Esophagus squamous epithelium (tissue), 5 donors: ENCODE data around the gene RPS2. TPM values are rescaled to one million over a fixed set of nuclear protein-coding genes. Genes with fewer than 3 reads are reported as not detected.
"Not testable (repeated sequence)": the region's sequence is repeated elsewhere in the genome, so short reads cannot be mapped to it uniquely, and the experiment has no call there.

Experiments used
- DNase-seq: peaks from one replicate; lab custom pipeline; 2025; lab: John Stamatoyannopoulos, UW
- H3K27ac ChIP-seq, 4 donors: fragments of 200-600 bp; sonication (generic); one replicate each; pipeline ENCODE4 v1.5.1; 2016 to 2019; ENCODE audit warnings: mild to moderate bottlenecking in 1 of 4
- H3K27me3 ChIP-seq, 4 donors: fragments of 200-600 bp; sonication (generic); 1 replicate in 3 of 4; 2 replicates in 1 of 4; pipeline versions ENCODE4 v1.5.1 to v1.6.0; 2017 to 2021; ENCODE audit warnings: antibody characterized with exemption in 1 of 4
- H3K36me3 ChIP-seq, 3 donors: fragments of 200-600 bp; sonication (generic); one replicate each; pipeline ENCODE4 v1.5.1; 2016 to 2019
- H3K4me1 ChIP-seq, 3 donors: fragments of 200-600 bp; sonication (generic); one replicate each; pipeline ENCODE4 v1.5.1; 2017 to 2019
- H3K4me3 ChIP-seq, 4 donors: fragments of 200-600 bp; sonication (generic); 1 replicate in 3 of 4; 2 replicates in 1 of 4; pipeline ENCODE4 v1.5.1; 2016 to 2019; ENCODE audit warnings: mild to moderate bottlenecking in 2 of 4, moderate library complexity in 1 of 4
- H3K9me3 ChIP-seq, 3 donors: fragments of 200-600 bp; sonication (generic); one replicate each; pipeline ENCODE4 v1.5.1; 2016 to 2019
- POLR2A ChIP-seq, 4 donors: fragments of 450-650 bp; IDR thresholded peaks; one replicate each; pipeline ENCODE4 v1.6.1; 2017; ENCODE audit warnings: antibody characterized with exemption in 4 of 4, mild to moderate bottlenecking in 4 of 4, moderate library complexity in 3 of 4
- WGBS, 2 donors: methylation state at CpG; one replicate each; pipeline ENCODE4 v1.1.5; 2018; 5-methylcytosine and 5-hydroxymethylcytosine counted together
- intact Hi-C: fragments of 100-400 bp; cut with DNase I; formaldehyde crosslinking; loops from one replicate; pipeline ENCODE4 v1.15.0; 2022
- total RNA-seq, 4 donors: library from RNA; depleted of rRNA; stranded (reverse); fragments of >200 nt; gene quantifications; one replicate each; pipeline ENCODE4 v1.1.0, GENCODE V29; 2016
- TF ChIP-seq, protein P1 (sequence below), 6 experiments: fragments of 450-650 bp in 4 of 6; fragments of 200-600 bp in 2 of 6; sonication (generic) in 2 of 6; IDR thresholded peaks; one replicate each; pipeline ENCODE4 v1.5.1; 2016 to 2019; ENCODE audit warnings: antibody characterized with exemption in 6 of 6, mild to moderate bottlenecking in 4 of 6, moderate library complexity in 4 of 6
- donor health status: DM: yes; HTN: yes; CAD: no.

Gene RPS2
- total RNA-seq, 4 donors from 2014 or later: 1,980 to 2,837 (median 2,292) TPM

DNA sequence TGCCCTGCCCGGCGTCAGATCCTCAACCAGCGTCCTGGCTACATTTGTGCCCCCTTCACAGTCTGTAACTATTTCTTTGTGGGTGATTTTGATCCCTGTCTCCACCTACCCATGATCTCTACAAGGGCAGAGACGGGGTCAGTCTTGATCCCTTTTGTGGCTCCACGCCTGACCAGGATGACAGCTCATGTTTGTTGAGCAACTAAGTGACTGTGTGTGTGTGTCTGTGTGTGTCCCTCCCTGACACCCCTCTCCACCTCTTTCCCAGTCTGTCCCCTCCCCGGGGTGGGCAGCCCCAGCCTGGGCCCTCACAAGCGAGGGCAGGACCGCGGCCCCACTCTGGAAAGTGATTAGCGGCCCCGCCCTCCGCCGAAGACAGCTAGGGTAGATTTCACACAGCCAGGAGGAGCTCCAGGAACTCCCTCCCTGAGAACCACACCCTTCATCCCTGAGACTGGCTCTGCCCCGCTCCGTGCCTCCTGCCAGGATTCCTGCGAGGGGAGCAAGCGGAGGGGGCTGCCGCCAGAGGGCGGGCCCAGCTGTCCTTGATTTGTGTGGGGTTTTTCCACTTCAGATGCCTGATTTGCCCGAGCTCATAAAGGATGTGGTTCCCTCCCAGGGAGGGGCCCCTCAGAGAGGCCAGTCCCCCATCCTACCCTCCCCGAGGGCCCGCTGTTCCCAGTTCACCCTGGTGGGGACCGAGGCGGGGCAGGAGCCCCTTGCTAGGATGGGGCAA lies 41.2 kb downstream of the RPS2 start:
- DNase-seq: no peak
- WGBS, 2 donors: 57 to 58% methylated on average over 3 to 5 of the region's 24 CpGs
- Histone ChIP-seq H3K36me3 (no peaks in the 10 kb centered on the region), H3K4me1 (peaks cover 13 to 43% (median 17%) of the 10 kb centered on the region in 3 donors), H3K4me3 (no peak overlapping the region), H3K9me3 (no peaks in the 10 kb centered on the region), H3K27me3 (peaks cover 11 to 72% (median 14%) of the 10 kb centered on the region in 4 donors), H3K27ac (peak overlapping the region in 3 of 4 donors; percentile 2 to 47 (median 30))
- intact Hi-C loops: loop anchor here (5.0 kb wide), 1 partner anchor 61 kb away; no protein-coding TSS in a partner anchor
- TF ChIP-seq POLR2A (IDR thresholded peaks at IDR 0.05): no peak
- TF ChIP-seq, protein P1, sequence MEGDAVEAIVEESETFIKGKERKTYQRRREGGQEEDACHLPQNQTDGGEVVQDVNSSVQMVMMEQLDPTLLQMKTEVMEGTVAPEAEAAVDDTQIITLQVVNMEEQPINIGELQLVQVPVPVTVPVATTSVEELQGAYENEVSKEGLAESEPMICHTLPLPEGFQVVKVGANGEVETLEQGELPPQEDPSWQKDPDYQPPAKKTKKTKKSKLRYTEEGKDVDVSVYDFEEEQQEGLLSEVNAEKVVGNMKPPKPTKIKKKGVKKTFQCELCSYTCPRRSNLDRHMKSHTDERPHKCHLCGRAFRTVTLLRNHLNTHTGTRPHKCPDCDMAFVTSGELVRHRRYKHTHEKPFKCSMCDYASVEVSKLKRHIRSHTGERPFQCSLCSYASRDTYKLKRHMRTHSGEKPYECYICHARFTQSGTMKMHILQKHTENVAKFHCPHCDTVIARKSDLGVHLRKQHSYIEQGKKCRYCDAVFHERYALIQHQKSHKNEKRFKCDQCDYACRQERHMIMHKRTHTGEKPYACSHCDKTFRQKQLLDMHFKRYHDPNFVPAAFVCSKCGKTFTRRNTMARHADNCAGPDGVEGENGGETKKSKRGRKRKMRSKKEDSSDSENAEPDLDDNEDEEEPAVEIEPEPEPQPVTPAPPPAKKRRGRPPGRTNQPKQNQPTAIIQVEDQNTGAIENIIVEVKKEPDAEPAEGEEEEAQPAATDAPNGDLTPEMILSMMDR (IDR thresholded peaks at IDR 0.05): peak in 4 of 6 experiments; percentile 26 to 39 (median 30)

DNA sequence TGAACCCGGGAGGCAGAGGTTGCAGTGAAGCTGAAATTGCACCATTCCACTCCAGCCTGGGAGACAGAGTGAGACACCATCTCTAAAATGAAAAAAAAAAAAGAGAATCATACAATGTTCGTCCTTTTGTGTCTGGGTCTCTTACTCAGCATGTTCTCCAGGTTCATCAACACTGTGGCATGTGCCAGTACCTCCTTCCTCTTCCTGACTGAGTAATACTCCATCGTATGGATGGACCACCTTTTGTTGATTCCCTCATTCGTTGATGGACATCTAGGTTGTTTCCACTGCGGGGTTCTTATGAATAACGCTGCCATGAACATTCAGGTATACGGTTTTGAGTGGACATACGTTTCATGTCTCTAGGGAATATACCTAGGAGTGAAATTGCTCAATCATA lies 42.3 kb downstream of the RPS2 start:
- no peak overlapping the region for H3K4me3 ChIP-seq
- H3K9me3 ChIP-seq: no peaks in the 10 kb centered on the region
- H3K27ac ChIP-seq: no peak overlapping the region
- DNase-seq: no peak
- WGBS, 2 donors: 63 to 76% methylated on average over 8 of the region's 8 CpGs
- intact Hi-C loops: loop anchor here (5.0 kb wide), 1 partner anchor 60 kb away; no protein-coding TSS in a partner anchor
- TF ChIP-seq, protein P1 (IDR thresholded peaks at IDR 0.05): no peak
- no peak for TF ChIP-seq POLR2A (IDR thresholded peaks at IDR 0.05)
- H3K4me1 ChIP-seq: peaks cover 18 to 50% (median 24%) of the 10 kb centered on the region in 3 donors
- H3K36me3 ChIP-seq: no peaks in the 10 kb centered on the region
- peaks cover 11 to 83% (median 16%) of the 10 kb centered on the region in 4 donors for H3K27me3 ChIP-seq

DNA sequence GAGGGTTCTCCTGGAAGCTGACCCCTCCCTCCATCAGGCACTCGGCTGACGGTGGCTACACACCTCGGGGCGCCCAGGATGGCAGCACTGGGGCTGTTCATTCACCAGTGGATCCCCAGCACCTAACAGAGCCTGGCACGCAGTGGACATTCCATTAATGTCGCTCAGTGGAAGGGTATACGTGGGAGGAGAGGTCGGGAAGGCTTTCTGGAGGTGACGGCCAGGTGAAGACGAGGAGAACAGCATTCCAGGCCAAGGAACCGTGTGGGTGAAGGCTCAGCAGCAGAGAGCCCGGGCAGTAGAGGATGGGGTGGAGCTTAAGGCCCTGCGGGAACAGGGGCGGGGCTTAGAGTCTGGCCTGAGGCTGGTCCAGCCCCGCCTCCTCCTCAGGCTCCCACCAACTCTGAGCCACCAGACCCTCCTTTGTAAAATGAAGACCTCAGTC lies 43.9 kb downstream of the RPS2 start:
- no peak for DNase-seq
- no peaks in the 10 kb centered on the region for H3K9me3 ChIP-seq
- peaks cover 32 to 66% (median 34%) of the 10 kb centered on the region in 3 donors for H3K4me1 ChIP-seq
- no peak for TF ChIP-seq POLR2A (IDR thresholded peaks at IDR 0.05)
- TF ChIP-seq, protein P1 (IDR thresholded peaks at IDR 0.05): no peak
- H3K27ac ChIP-seq: no peak overlapping the region
- H3K4me3 ChIP-seq: no peak overlapping the region
- peaks cover 11 to 94% (median 17%) of the 10 kb centered on the region in 4 donors for H3K27me3 ChIP-seq
- no peaks in the 10 kb centered on the region for H3K36me3 ChIP-seq
- intact Hi-C loops: loop anchor here (5.0 kb wide), 1 partner anchor 58 kb away; no protein-coding TSS in a partner anchor
- WGBS, 2 donors: 14 to 23% methylated on average over 8 to 15 of the region's 15 CpGs

DNA sequence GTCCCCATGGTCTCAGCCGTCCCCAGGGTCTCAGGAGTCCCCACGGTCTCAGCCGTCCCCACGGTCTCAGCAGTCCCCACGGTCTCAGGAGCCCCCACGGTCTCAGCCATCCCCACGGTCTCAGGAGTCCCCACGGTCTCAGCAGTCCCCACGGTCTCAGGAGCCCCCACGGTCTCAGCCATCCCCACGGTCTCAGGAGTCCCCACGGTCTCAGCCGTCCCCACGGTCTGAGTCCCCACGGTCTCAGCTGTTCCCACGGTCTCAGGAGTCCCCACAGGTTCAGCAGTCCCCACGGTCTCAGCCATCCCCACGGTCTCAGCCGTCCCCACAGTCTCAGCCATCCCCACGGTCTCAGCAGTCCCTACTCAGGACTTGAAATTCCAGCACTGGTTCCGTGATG lies 44.5 kb downstream of the RPS2 start:
- Histone ChIP-seq H3K4me1 (peaks cover 34 to 72% (median 35%) of the 10 kb centered on the region in 3 donors), H3K27me3 (peaks cover 11 to 98% (median 17%) of the 10 kb centered on the region in 4 donors)
- H3K27ac ChIP-seq, H3K4me3 ChIP-seq, H3K36me3 ChIP-seq, DNase-seq, H3K9me3 ChIP-seq: not testable (repeated sequence)
- WGBS, 2 donors: 45 to 68% methylated on average over 7 to 15 of the region's 21 CpGs
- intact Hi-C loops: loop anchor here (5.0 kb wide), 1 partner anchor 58 kb away; no protein-coding TSS in a partner anchor

DNA sequence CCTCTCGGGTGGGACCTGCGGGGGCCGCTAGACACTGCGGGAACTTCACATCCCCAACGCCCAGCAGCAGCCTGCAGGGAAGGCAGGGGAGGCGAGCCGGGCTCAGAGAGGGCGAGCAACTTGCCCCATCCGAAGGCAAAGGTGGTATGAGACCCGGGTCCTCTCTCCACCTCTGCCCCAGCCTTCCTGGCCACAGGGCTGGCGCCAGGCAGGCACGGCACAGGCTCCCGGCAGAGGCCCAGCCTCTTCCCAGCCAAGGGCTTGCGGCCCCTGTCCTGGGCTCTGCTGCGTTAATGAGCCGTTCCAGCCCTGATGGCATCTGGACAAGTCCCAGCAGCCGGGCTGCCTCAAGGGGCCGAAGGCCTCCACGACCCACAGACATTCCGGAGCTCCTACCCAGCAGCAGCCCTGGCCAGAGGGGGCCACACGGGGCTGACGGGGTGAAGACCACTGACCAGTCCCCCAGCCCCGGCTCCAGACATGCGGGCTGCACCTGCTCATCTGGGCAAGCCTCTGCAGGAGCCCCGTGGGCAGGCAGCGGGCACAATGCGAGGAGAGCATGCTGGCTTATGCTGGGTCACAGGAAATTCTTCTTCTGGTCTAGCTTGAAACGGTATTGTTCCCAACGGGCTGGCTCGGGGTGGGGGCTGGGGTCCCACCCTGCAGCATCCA lies 45.2 kb downstream of the RPS2 start:
- H3K27me3 ChIP-seq: peaks cover 11 to 98% (median 17%) of the 10 kb centered on the region in 4 donors
- no peaks in the 10 kb centered on the region for H3K36me3 ChIP-seq
- TF ChIP-seq, protein P1 (IDR thresholded peaks at IDR 0.05): no peak
- TF ChIP-seq POLR2A (IDR thresholded peaks at IDR 0.05): no peak
- no peak overlapping the region for H3K27ac ChIP-seq
- peaks cover 34 to 77% (median 35%) of the 10 kb centered on the region in 3 donors for H3K4me1 ChIP-seq
- intact Hi-C loops: no loop called here
- H3K4me3 ChIP-seq: no peak overlapping the region
- 0 to 38% methylated on average over 1 to 5 of the region's 30 CpGs for WGBS, 2 donors
- H3K9me3 ChIP-seq: no peaks in the 10 kb centered on the region
- DNase-seq: no peak
